HCT116 (cell line): Measurements from ENCODE around the gene PAX7. TPM values are rescaled to one million over a fixed set of nuclear protein-coding genes. Genes with fewer than 3 reads are reported as not detected.

ENCODE experiments used
- ATAC-seq: fragments of 200-7000 bp; cut with Tn5 transposase; 2 replicates; pipeline ENCODE4 v1.9.1; 2020; ENCODE audit warnings: mild to moderate bottlenecking, moderate library complexity
- BruUV-seq: library from RNA; stranded (reverse); fragments of 400-500 nt; replicated peaks from 2 replicates; lab custom pipeline; 2021; lab: Mats Ljungman, UMichigan
- CTCF ChIA-PET: fragments of 300-600 bp; sonication (Branson Sonifier 250); formaldehyde crosslinking; loops from one replicate; lab custom pipeline; 2021; ENCODE audit warnings: antibody characterized with exemption; lab: Charles Lee
- POLR2A ChIA-PET: fragments of 300-600, 350-600 bp; sonication (Branson Sonifier 250); formaldehyde crosslinking; loops from one replicate; lab custom pipeline; 2021; ENCODE audit warnings: antibody characterized with exemption; lab: Charles Lee
- RAD21 ChIA-PET, 2 experiments: fragments of 300-600 bp; sonication (Branson Sonifier 250); formaldehyde crosslinking; loops; one replicate each; lab custom pipeline; 2023; ENCODE audit warnings: low total read pairs in 2 of 2; ENCODE audit not compliant: uncharacterized antibody in 2 of 2, unreplicated experiment in 2 of 2, low non-redundant PET in 1 of 2; lab: Charles Lee
- DNase-seq: peaks from one replicate; pipeline ENCODE4 v3.0.0-alpha.2; 2010; ENCODE audit warnings: low read depth, low spot score
- H2AFZ ChIP-seq: fragments of 200-600 bp; shearing (Covaris generic), sonication (generic); 2 replicates; pipeline ENCODE4 v1.6.1; 2017; ENCODE audit warnings: low read depth, mixed run types, mixed read lengths, antibody characterized with exemption, low read length; ENCODE audit not compliant: poor library complexity, severe bottlenecking
- H3K27ac ChIP-seq: 2 replicates; pipeline ENCODE4 v1.5.1; 2012; ENCODE audit warnings: low read depth, low read length
- H3K27me3 ChIP-seq: fragments of 200-600 bp; sonication (generic); 2 replicates; pipeline ENCODE4 v1.6.1; 2016; ENCODE audit warnings: mixed run types, low read length, mixed read lengths; ENCODE audit not compliant: insufficient read depth
- H3K36me3 ChIP-seq, 2 experiments: fragments of 200-500 bp in 1 of 2; fragments of 200-600 bp in 1 of 2; sonication (Bioruptor generic) in 1 of 2; sonication (generic) in 1 of 2; 2 replicates each; pipeline versions ENCODE4 v1.5.1 to v1.6.1; 2014 to 2016; ENCODE audit warnings: low read length in 2 of 2, inconsistent platforms in 1 of 2, mixed read lengths in 1 of 2, mixed run types in 1 of 2; ENCODE audit not compliant: insufficient read depth in 2 of 2, control insufficient read depth in 1 of 2
- H3K4me1 ChIP-seq, 2 experiments: fragments of 200-600 bp in 1 of 2; sonication (generic) in 1 of 2; 2 replicates each; pipeline versions ENCODE4 v1.5.1 to v1.6.1; 2012 to 2017; ENCODE audit warnings: low read length in 2 of 2, inconsistent platforms in 1 of 2, mild to moderate bottlenecking in 1 of 2, mixed read lengths in 1 of 2, mixed run types in 1 of 2, moderate library complexity in 1 of 2; ENCODE audit not compliant: insufficient read depth in 2 of 2, control insufficient read depth in 1 of 2
- H3K4me2 ChIP-seq: fragments of 200-600 bp; sonication (generic); 2 replicates; pipeline ENCODE4 v1.6.1; 2017; ENCODE audit warnings: mixed run types, low read length, mixed read lengths
- H3K4me3 ChIP-seq, 2 experiments: fragments of 200-600 bp in 1 of 2; sonication (generic) in 1 of 2; replicated peaks in 1 of 2; 2 replicates each; pipeline ENCODE4 v1.5.1; 2011 to 2016; ENCODE audit warnings: low read length in 2 of 2, control low read depth in 1 of 2, low read depth in 1 of 2, mild to moderate bottlenecking in 1 of 2, mixed read lengths in 1 of 2, mixed run types in 1 of 2
- H3K79me2 ChIP-seq: fragments of 200-600 bp; sonication (generic); 2 replicates; pipeline ENCODE4 v1.6.1; 2017; ENCODE audit warnings: mild to moderate bottlenecking, mixed run types, low read length, moderate library complexity, mixed read lengths; ENCODE audit not compliant: insufficient read depth
- H3K9ac ChIP-seq: fragments of 200-600 bp; sonication (generic); 2 replicates; pipeline ENCODE4 v1.6.1; 2016; ENCODE audit warnings: low read length, mixed read lengths
- H3K9me2 ChIP-seq: fragments of 200-600 bp; sonication (generic), shearing (Covaris generic); 2 replicates; pipeline ENCODE4 v1.6.1; 2017; ENCODE audit warnings: mixed run types, mild to moderate bottlenecking, moderate library complexity; ENCODE audit not compliant: insufficient read depth
- H3K9me3 ChIP-seq, 2 experiments: fragments of 200-500 bp in 1 of 2; fragments of 200-600 bp in 1 of 2; sonication (Bioruptor generic) in 1 of 2; sonication (generic) in 1 of 2; 2 replicates each; pipeline ENCODE4 v1.6.1; 2014 to 2017; ENCODE audit warnings: low read length in 2 of 2, mixed read lengths in 2 of 2, inconsistent platforms in 1 of 2, low read depth in 1 of 2, mild to moderate bottlenecking in 1 of 2, mixed run types in 1 of 2, moderate library complexity in 1 of 2; ENCODE audit not compliant: control insufficient read depth in 1 of 2, insufficient read depth in 1 of 2
- H4K20me1 ChIP-seq: fragments of 200-600 bp; sonication (generic), shearing (Covaris generic); 2 replicates; pipeline ENCODE4 v1.6.1; 2017; ENCODE audit warnings: mixed run types, mild to moderate bottlenecking, moderate library complexity; ENCODE audit not compliant: insufficient read depth
- ATF3 ChIP-seq: IDR thresholded peaks from 2 replicates; pipeline ENCODE4 v1.6.1; 2012
- CBX3 ChIP-seq: IDR thresholded peaks from 2 replicates; pipeline ENCODE4 v1.6.1; 2012; ENCODE audit warnings: low read depth
- CTCF ChIP-seq, 3 experiments: fragments of 200-600 bp in 1 of 3; sonication (generic) in 1 of 3; IDR thresholded peaks in 2 of 3; conservative IDR thresholded peaks in 1 of 3; 2 replicates each; pipeline ENCODE4 v1.5.1; 2012 to 2017; ENCODE audit warnings: low read depth in 2 of 3, low read length in 2 of 3, antibody characterized with exemption in 1 of 3, borderline replicate concordance in 1 of 3, control low read depth in 1 of 3, mild to moderate bottlenecking in 1 of 3, mixed read lengths in 1 of 3, mixed run types in 1 of 3, moderate library complexity in 1 of 3; ENCODE audit not compliant: insufficient read depth in 1 of 3
- EGR1 ChIP-seq: IDR thresholded peaks from 2 replicates; pipeline ENCODE4 v1.6.1; 2012; ENCODE audit warnings: low read depth
- ELF1 ChIP-seq: IDR thresholded peaks from 2 replicates; pipeline ENCODE4 v1.6.1; 2012; ENCODE audit warnings: low read depth, borderline replicate concordance
- EZH2 ChIP-seq: fragments of 200-600 bp; sonication (generic); IDR thresholded peaks from 2 replicates; pipeline ENCODE4 v1.6.1; 2017; ENCODE audit warnings: antibody characterized with exemption, mixed run types
- EZH2phosphoT487 ChIP-seq: fragments of 200-600 bp; IDR thresholded peaks from 2 replicates; pipeline ENCODE4 v1.6.1; 2018; ENCODE audit warnings: antibody characterized with exemption, borderline replicate concordance
- FOSL1 ChIP-seq: IDR thresholded peaks from 2 replicates; pipeline ENCODE4 v1.6.1; 2012; ENCODE audit warnings: low read depth
- JUND ChIP-seq: IDR thresholded peaks from 2 replicates; pipeline ENCODE4 v1.6.1; 2012
- MAX ChIP-seq: IDR thresholded peaks from 2 replicates; pipeline ENCODE4 v1.6.1; 2012
- POLR2A ChIP-seq: IDR thresholded peaks from 2 replicates; pipeline ENCODE4 v1.7.0; 2011; ENCODE audit warnings: borderline replicate concordance; ENCODE audit not compliant: insufficient read depth, insufficient read length; ENCODE audit errors: extremely low read depth
- POLR2AphosphoS5 ChIP-seq: IDR thresholded peaks from 2 replicates; pipeline ENCODE4 v1.6.1; 2011; ENCODE audit warnings: mild to moderate bottlenecking, low read depth, low read length, moderate library complexity
- RAD21 ChIP-seq: IDR thresholded peaks from 2 replicates; pipeline ENCODE4 v1.6.1; 2012; ENCODE audit warnings: low read depth, mild to moderate bottlenecking
- SIN3A ChIP-seq: IDR thresholded peaks from 2 replicates; pipeline ENCODE4 v1.6.1; 2012; ENCODE audit warnings: low read depth
- SP1 ChIP-seq: IDR thresholded peaks from 2 replicates; pipeline ENCODE4 v1.6.1; 2012; ENCODE audit warnings: low read depth
- TCF7L2 ChIP-seq: IDR thresholded peaks from 2 replicates; pipeline ENCODE4 v1.7.0; 2011; ENCODE audit warnings: borderline replicate concordance, inconsistent platforms; ENCODE audit not compliant: insufficient read depth, insufficient read length; ENCODE audit errors: extremely low read depth
- YY1 ChIP-seq: IDR thresholded peaks from 2 replicates; pipeline ENCODE4 v1.6.1; 2011; ENCODE audit warnings: low read length, low read depth, moderate library complexity, mild to moderate bottlenecking; ENCODE audit not compliant: insufficient replicate concordance; ENCODE audit errors: extremely low read depth
- ZBTB33 ChIP-seq: IDR thresholded peaks from 2 replicates; pipeline ENCODE4 v1.6.1; 2011; ENCODE audit warnings: mild to moderate bottlenecking, low read length, moderate library complexity; ENCODE audit not compliant: insufficient replicate concordance; ENCODE audit errors: extremely low read depth
- ZNF274 ChIP-seq: fragments of 200-500 bp; sonication (Bioruptor generic); IDR thresholded peaks from 2 replicates; pipeline ENCODE4 v1.6.1; 2014; ENCODE audit warnings: mild to moderate bottlenecking, low read depth, low read length, inconsistent platforms
- intact Hi-C: fragments of 100-400 bp; cut with micrococcal nuclease; formaldehyde crosslinking; loops from 2 replicates; pipeline ENCODE4 v1.10.0; 2022
- total RNA-seq: library from RNA; stranded (reverse); gene quantifications from one replicate; pipeline ENCODE4 v1.2.1, GENCODE V29; 2021; ENCODE audit not compliant: unreplicated experiment

The PAX7 gene
- total RNA-seq, 1 experiment from 2014 or later = not detected

- Histone ChIP-seq H3K9me3 (no peaks in the 10 kb centered on the region), H2AFZ (no peak overlapping the region), H3K4me1 (peaks cover 3 to 12% of the 10 kb centered on the region in 2 experiments; a peak in 3 of 4 replicates), H3K9ac (no peak overlapping the region), H3K27me3 (peaks cover 31% of the 10 kb centered on the region; the same call in 1 of the 2 replicates), H3K36me3 (no peaks in the 10 kb centered on the region), H3K4me2 (peak overlapping the region; percentile 89; the same call in 1 of the 2 replicates), H3K79me2 (no peaks in the 10 kb centered on the region), H3K4me3 (no peak overlapping the region), H3K27ac (no peak overlapping the region), H4K20me1 (no peaks in the 10 kb centered on the region), H3K9me2 (no peaks in the 10 kb centered on the region)
- TF ChIP-seq ATF3 = no peak
- TF ChIP-seq RAD21 = no peak
- TF ChIP-seq SP1 = no peak
- no peak for TF ChIP-seq CTCF (IDR thresholded peaks at IDR 0.05 in 2 of 3, conservative IDR thresholded peaks at IDR 0.05 in 1 of 3; ENCODE audit: borderline replicate concordance in 1 of 3, insufficient read depth in 1 of 3, low read depth in 2 of 3, low read length in 2 of 3)
- TF ChIP-seq CBX3 = no peak
- no peak for TF ChIP-seq POLR2AphosphoS5
- TF ChIP-seq ZNF274 = no peak
- TF ChIP-seq EZH2phosphoT487 = no peak
- no peak for TF ChIP-seq EZH2
- no peak for TF ChIP-seq MAX
- TF ChIP-seq ZBTB33 = no peak
- TF ChIP-seq ELF1 = no peak
- TF ChIP-seq YY1 = no peak
- no peak for TF ChIP-seq JUND
- no peak for TF ChIP-seq SIN3A
- no peak for TF ChIP-seq TCF7L2
- no peak for TF ChIP-seq FOSL1
- no peak for TF ChIP-seq EGR1
- no peak for TF ChIP-seq POLR2A
- BruUV-seq = no TSS peak
- CTCF ChIA-PET = no interaction called here
- ATAC-seq (no peak), DNase-seq (no peak)
- POLR2A ChIA-PET = no interaction called here
- intact Hi-C loops = no loop called here
- RAD21 ChIA-PET = no interaction called here
Measured at GRCh38 chr1:18642278-18643095, 11.8 kb downstream of the PAX7 start.
